A204.1 (cell line): ENCODE data around the gene INPP5A.
"Not testable (repeated sequence)": the region's sequence is repeated elsewhere in the genome, so short reads cannot be mapped to it uniquely, and the experiment has no call there.

ENCODE experiments used
- FAIRE-seq: peaks from 2 replicates; lab custom pipeline; 2012; peaks lifted over from hg19 to GRCh38; lab: Jason Lieb, UNC

The INPP5A gene

DNA sequence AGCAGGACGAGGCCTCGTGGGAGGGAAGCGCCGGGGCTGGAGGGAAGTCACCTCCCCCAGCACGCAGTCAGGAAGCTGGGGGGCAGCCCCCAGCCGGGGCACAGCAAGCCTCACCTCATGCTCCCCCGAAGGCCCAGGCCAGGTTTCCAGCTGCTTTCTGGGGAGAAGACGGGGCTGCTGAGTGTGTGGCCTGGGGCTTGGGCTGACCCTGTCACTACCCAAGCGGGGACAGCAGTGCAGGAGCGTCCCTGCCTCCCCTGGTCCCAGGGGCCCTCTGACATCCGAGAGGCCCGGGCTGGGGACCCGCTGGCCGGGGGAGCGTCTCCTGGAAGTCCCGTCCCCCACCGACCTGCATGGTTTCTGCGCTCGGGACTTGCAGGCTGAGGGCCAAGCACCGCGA lies 268.0 kb downstream of the INPP5A start:
- FAIRE-seq = no peak

DNA sequence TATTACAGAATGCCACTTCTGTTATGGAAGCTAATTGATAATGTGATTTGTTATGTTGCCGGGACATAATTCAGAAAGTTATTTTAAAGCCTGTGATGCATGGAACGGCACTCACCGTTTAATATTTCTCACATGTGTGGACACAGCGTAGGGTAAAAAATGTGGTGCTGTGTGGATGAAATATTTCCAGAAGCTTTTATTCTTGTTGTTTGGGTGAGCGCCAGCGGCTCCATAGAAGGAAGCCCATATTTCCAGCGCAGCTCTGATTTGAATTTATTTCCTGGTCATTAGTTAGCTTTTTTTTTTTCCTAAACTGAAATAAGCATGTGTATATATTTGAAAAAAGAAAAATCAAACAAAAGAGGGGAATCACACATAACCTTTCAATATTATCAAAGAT lies 268.5 kb downstream of the INPP5A start:
- FAIRE-seq = no peak

GRCh38 chr10:132806561-132807003 lies 269.0 kb downstream of the INPP5A start:
- no peak for FAIRE-seq

- FAIRE-seq = no peak
Observed at GRCh38 chr10:132807621-132808049, 270.0 kb downstream of the INPP5A start.

DNA sequence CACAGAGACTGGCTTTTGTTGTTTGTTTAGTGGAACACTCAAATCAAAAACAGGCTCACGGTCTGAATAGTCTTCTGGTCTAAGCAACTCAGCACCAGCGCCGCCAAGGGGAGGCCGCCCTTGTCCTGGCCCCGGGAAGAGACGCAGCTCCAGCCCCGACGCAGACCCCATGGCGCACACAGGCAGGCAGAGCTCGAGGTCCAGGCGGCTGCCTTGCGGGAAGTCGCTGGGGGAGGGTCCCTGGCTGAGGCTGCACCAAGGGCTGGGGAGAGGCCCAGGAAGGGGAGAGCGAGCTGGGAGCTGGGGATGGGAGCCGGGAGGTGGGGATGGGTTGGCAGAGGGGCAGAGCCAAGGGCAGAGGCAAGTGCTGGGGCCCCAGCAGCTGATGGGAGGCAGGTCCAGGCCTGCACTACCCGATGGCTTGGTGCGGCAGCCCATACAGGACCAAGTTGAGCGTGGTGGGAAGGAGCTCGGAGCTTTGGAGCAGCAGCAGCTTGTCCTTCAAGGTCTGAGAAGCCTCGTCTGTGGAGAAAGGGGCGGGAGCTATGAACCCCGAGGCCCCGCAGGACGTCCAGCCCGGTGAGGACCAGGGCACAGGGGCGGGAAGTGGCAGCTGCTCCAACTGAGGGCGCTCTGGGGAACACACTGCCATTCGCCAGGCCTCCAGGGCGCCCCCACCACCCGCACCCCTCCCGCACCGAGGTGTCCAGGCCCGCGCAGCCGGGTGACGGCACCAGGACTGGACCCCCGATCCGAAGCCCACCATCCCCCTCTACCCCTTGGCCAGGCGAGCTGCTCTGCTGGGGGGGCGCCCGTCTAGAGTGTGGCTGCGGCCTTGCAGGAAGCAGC lies 271.0 kb downstream of the INPP5A start:
- FAIRE-seq = no peak

DNA sequence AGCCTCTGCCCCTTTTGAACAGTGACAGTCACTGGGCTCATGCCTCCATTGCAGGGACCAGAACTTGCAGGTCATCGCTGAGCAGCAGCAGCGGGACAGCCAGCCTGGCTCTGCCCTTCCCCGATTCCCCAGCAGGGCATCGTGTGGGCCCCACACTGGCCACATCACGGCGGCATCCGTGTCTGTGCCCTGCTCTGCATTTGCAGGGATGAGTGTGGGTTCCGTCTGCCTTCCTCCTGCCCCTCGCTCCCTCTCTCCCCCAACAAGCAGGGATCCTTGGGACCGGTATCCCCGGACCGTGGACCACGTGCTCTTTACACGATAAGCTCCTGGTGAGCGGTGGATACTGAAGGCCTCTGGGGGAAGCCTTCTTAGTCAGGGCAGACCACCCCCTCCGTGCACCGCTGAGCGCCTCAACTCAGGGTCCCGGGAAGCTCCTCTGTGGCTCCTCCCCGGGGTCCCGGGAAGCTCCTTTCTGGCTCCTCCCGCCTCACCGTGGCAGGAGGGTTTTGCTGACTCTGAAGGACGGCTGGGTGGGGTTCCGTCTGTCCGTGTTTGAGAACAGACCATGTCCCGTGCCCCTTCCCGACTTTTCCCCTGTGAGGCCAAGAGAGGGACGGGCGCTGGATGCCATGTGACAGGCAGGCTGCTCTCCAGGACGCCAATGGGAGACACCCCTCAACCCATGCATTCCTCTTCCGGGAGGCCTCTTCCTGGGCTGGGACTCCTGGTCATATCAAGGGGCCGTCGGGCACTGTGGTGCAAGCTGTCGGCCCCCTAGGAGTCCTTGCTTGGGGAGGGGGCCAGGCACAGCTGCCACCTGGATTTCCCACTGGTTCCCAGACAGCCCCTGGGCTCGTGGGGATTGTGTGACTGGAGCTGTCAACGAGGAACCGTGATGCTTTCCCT lies 271.9 kb downstream of the INPP5A start:
- FAIRE-seq = no peak

- no peak for FAIRE-seq
Observed at GRCh38 chr10:132810141-132810806, 272.7 kb downstream of the INPP5A start.

DNA sequence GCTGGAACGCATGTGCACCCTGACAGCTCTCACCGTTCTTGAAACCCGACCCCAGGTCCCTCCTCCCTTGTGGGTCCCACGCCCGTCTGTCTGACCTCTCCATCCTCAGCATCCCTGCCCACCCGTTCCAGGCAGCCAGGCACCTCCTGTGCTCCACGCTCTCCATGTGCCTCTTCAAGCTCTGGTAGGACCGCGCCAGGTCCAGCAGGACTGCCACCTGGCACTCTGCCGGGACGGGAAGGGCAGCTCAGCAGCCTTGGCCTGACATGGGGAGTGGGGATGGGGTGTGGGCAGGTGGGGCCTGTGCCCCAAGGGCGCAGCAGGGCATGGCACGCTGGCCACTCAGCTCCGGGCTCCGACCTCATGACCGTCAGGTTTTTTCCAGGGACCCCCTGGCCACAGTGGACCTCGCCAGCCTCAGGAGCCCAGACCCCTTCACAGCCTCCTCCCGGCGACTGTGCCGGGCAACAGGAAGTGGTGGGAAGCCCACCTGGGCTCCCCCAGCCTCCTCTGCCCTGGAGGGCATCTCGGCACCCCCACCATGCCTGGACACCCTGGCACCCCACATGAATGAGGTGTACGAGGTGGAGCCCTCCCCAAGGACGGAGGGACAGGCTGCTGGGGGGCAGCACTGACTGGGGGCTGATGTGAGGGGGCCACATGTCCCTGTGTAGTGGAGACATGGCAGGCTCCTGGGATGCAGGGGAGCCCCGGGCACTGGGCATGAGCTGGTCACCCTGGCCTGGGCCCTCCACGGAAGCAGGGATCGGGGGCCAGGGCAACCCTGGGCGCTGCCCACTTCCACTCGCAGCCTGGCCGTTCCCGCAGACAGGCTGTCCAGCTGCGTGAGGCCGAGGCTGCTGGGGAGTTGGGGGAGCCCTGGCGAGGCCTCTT lies 273.5 kb downstream of the INPP5A start:
- no peak for FAIRE-seq

DNA sequence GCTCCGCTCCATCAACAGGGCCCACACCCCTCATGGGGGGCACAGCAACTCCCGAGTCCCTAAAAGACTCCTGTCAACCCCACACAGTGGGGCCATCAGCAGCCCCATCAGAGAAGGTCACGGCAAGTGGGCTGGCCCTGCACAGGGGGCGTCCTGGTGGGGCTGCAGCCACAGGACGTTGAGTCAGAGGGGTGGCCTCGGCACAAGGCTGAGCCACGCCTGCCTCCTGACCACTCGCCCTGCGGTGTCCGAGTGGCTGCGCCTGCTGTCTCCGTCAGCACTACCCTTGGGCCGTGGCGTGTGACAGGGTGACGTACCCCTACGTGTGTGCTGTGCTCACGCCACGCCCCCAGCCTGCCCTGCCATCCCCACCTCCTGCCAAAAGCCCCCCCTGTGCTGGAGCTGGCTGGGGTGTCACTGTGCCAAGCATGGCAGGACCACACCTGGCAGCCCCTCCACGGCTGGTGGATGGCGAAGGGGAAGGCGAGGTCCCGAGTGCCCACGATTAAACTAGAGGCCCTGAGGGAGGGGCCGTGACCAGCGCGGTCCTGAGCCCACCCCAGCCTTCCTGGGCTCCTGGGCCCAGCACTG lies 274.4 kb downstream of the INPP5A start:
- FAIRE-seq = no peak

- no peak for FAIRE-seq
Observed at GRCh38 chr10:132812520-132812919, 274.9 kb downstream of the INPP5A start.

DNA sequence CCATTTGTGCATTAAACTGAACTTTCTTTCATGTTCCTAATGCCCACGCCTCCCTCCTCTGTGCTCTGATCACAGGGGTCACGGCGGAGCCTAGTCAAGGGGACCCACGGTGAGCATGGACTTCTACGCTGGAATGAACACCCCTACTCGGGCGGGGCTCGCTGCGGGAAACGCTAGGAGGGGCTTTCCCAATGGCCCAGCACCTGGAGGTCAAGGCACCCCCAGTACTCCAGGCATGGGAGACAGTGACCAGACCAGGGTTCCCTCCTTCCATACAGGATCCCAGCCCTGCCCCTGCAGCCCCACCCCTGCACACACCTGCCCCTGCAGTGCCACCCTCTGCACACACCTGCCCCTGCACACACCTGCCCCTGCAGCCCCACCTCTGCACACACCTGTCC lies 275.4 kb downstream of the INPP5A start:
- no peak for FAIRE-seq

DNA sequence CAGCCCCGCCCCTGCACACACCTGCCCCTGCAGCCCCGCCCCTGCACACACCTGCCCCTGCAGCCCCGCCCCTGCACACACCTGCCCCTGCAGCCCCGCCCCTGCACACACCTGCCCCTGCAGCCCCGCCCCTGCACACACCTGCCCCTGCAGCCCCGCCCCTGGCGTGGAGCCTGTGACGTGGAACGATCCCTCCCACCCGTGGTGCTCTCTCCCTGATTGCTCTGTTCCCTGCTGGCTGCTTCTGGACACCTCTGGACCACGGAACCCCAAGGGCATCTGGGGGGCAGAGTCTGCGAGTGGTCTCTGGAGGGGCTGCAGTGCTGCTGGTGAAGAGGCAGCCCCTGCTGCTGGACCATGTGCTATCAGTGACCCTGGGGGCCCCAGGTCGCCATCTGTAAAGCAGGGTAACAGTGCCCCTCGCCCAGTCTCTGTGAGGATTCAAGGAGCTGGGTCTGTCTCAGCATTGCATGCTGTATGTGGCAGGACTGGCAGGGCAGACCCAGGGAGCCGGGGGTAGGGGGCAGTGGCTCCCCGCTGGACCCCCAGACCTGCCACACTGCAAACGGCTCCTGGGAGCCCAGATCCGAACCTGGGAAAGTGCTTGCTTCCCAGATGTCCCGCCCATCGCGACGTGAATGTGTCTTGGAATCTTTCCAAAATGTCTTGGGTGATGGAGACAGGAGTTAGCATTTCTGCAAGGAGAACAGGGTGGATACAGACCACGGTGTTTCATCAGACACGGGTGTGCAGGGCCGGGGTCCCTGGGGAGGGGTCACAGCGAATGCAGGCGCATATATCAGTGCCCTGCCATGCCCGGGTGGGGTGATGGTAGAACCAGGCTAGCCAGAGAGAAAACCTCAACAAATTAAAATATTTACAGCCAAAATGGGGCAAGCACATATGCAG lies 276.2 kb downstream of the INPP5A start:
- FAIRE-seq = no peak

DNA sequence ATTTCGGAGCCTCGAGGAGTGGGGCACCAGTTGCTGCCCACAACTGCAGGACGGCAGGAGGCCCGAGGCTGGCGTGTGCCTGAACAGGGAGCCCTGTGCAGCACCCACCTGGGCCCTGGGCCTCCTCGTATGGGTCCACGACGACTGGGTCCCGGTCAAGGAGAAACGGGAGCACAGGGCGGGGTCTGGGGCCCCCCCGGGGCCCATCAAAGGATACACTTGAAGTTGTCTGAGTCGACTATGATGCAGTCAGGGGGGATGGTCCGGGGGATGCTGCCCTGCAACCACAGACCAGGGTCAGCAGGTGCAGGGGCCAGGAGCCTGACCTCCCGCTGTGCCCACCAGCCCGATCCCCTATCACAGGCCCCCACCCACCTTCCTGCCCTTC lies 276.9 kb downstream of the INPP5A start:
- FAIRE-seq = no peak

GRCh38 chr10:132815168-132815857 lies 277.7 kb downstream of the INPP5A start:
- no peak for FAIRE-seq

- FAIRE-seq = no peak
Observed at GRCh38 chr10:132816718-132817117, 279.1 kb downstream of the INPP5A start.

DNA sequence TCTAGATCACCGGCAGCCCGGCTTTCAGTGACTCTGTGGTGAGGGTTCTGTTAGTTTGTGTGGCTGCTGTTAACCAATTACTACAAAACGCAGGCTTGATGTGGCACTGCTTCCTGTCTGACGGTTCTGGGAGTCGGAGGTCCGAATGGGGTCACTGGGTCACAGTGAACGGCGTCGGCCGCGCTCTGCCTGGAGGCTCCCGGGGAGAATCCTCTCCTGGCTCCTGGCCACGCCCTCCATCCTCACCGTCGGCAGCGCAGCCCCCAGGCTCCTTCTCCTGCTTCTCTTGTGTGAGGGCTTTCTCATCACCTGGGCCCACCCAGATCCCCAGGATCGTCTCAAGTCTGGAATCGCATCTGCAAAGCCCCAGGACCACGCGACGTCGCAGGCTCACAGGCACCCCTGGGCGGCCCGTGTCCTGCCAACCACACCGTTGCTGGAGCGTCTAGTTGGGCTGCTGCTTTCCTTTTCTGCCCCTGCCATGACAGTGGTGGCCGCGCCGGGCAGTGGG lies 280.2 kb downstream of the INPP5A start:
- no peak for FAIRE-seq

DNA sequence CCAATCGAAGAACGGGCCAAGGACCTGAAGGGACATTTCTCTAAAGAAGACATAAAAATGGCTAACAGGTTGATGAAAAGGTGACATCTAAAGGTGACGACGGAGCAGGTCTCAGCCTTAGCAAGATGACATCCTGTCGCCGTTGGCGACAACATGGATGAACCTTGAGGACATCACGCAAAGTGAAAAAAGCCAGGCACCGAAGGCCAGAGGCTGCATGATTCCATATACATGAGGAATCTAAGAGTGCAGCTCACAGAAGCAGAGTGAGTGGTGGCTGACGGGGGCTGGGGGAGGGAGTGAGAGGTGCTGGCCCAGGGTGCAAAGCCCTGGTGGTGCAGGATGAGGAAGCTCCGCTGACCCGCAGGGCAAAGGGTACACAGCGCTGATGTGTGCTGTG lies 282.5 kb downstream of the INPP5A start:
- no peak for FAIRE-seq

DNA sequence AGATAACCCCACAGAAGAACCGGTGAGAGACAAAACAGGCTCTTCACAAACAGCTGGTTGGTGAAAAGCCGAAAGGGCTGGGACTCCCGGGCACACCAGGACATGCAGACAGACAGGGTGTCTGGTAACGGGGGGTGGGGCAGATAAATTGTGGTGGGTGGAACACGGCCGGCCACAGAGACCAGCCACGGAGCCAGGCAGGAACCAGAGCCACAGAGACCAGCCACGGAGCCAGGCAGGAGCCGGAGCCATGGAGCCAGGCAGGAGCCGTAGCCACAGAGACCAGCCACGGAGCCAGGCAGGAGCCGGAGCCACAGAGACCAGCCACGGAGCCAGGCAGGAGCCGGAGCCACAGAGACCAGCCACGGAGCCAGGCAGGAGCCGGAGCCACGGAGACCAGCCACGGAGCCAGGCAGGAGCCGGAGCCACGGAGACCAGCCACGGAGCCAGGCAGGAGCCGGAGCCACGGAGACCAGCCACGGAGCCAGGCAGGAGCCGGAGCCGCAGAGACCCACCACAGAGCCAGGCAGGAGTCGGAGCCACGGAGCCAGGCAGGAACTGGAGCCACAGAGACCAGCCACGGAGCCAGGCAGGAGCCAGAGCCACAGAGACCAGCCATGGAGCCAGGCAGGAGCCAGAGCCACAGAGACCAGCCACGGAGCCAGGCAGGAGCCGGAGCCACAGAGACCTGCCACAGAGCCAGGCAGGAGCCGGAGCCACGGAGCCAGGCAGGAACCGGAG lies 288.4 kb downstream of the INPP5A start:
- not testable (repeated sequence) for FAIRE-seq
